A549 (cell line): ENCODE data around the gene ADGRF3. TPM values are rescaled to one million over a fixed set of nuclear protein-coding genes. Genes with fewer than 3 reads are reported as not detected.
"Not testable (repeated sequence)": the region's sequence is repeated elsewhere in the genome, so short reads cannot be mapped to it uniquely, and the experiment has no call there.

Experiments
- ATAC-seq, 2 experiments: fragments of 200-7000 bp in 1 of 2; fragments of >200 bp in 1 of 2; cut with Nextera tagmentation in 1 of 2; cut with Tn5 transposase in 1 of 2; 3 replicates each; pipeline versions ENCODE4 v1.8.0 to v1.9.1; 2018 to 2020; ENCODE audit warnings: mild to moderate bottlenecking in 1 of 2, moderate library complexity in 1 of 2
- CTCF ChIA-PET: fragments of 300-600 bp; sonication (Branson Sonifier 250); formaldehyde crosslinking; extraction: SDS; loops from one replicate; lab custom pipeline; 2021; ENCODE audit warnings: antibody characterized with exemption, inconsistent platforms; lab: Yijun Ruan, JAX
- POLR2A ChIA-PET: fragments of 350-600 bp; formaldehyde crosslinking; extraction: SDS; loops from one replicate; lab custom pipeline; 2021; ENCODE audit warnings: antibody characterized with exemption, inconsistent platforms; lab: Yijun Ruan, JAX
- DNase-seq, 2 experiments: peaks; one replicate each; pipeline versions ENCODE4 v3.0.0 to v3.0.0-alpha.2; 2011 to 2016; ENCODE audit warnings: low read depth in 1 of 2, low spot score in 1 of 2
- FAIRE-seq: peaks from 2 replicates; lab custom pipeline; 2011; peaks lifted over from hg19 to GRCh38; lab: Jason Lieb, UNC
- H3K27ac ChIP-seq, 2 experiments: fragments of >200 bp; sonication (Bioruptor Twin); formaldehyde crosslinking; 3 replicates each; pipeline ENCODE4 v1.5.1; 2016 to 2017
- H3K4me1 ChIP-seq: fragments of >200 bp; sonication (Bioruptor Twin); formaldehyde crosslinking; 3 replicates; pipeline ENCODE4 v1.6.1; 2016
- H3K4me2 ChIP-seq: fragments of >200 bp; sonication (Bioruptor Twin); formaldehyde crosslinking; 3 replicates; pipeline ENCODE4 v1.6.1; 2016
- H3K4me3 ChIP-seq: fragments of >200 bp; sonication (Bioruptor Twin); formaldehyde crosslinking; 3 replicates; pipeline ENCODE4 v1.5.1; 2016
- H3K9me3 ChIP-seq: fragments of >200 bp; sonication (Bioruptor Twin); formaldehyde crosslinking; 3 replicates; pipeline ENCODE4 v1.6.1; 2016
- CHD2 ChIP-seq: fragments of 150-350 bp; IDR thresholded peaks from 2 replicates; pipeline ENCODE4 v1.6.1; 2014; ENCODE audit warnings: low read length; ENCODE audit not compliant: partially characterized antibody
- CHD4 ChIP-seq: fragments of 200-600 bp; sonication (generic); IDR thresholded peaks from 2 replicates; pipeline ENCODE4 v1.6.1; 2016; ENCODE audit warnings: antibody characterized with exemption, mild to moderate bottlenecking, borderline replicate concordance
- ELK1 ChIP-seq: fragments of 150-350 bp; IDR thresholded peaks from 2 replicates; pipeline ENCODE4 v1.6.1; 2014; ENCODE audit warnings: low read depth, mild to moderate bottlenecking, low read length
- FOSB ChIP-seq: fragments of 250-450 bp; sonication (Bioruptor Pico); IDR thresholded peaks from 2 replicates; pipeline ENCODE4 v1.5.0; 2020; ENCODE audit warnings: mild to moderate bottlenecking, moderate library complexity
- HDAC2 ChIP-seq: fragments of 200-600 bp; sonication (generic); IDR thresholded peaks from 2 replicates; pipeline ENCODE4 v1.6.1; 2016
- HES2 ChIP-seq: fragments of >200 bp; sonication (Bioruptor Twin); formaldehyde crosslinking; IDR thresholded peaks from 2 replicates; pipeline ENCODE4 v1.6.1; 2016
- JUN ChIP-seq, 2 experiments: fragments of >200 bp; sonication (Bioruptor Twin); formaldehyde crosslinking; IDR thresholded peaks; 2 replicates in 1 of 2; 3 replicates in 1 of 2; pipeline ENCODE4 v1.6.1; 2016 to 2017
- KDM1A ChIP-seq: fragments of 200-600 bp; sonication (generic); IDR thresholded peaks from 2 replicates; pipeline ENCODE4 v1.6.1; 2016; ENCODE audit warnings: low read depth, mild to moderate bottlenecking
- MYC ChIP-seq: IDR thresholded peaks from 2 replicates; pipeline ENCODE4 v1.6.1; 2012; ENCODE audit warnings: mild to moderate bottlenecking, inconsistent platforms, low read length, improper control_type of control experiment, borderline replicate concordance
- SMC3 ChIP-seq: fragments of >200 bp; sonication (Bioruptor Twin); formaldehyde crosslinking; IDR thresholded peaks from 3 replicates; pipeline ENCODE4 v1.6.1; 2018; ENCODE audit warnings: inconsistent platforms
- ZNF302 ChIP-seq: fragments of 250-450 bp; sonication (Bioruptor Pico); IDR thresholded peaks from 2 replicates; pipeline ENCODE4 v1.9.0; 2021; ENCODE audit warnings: inconsistent platforms, mild to moderate bottlenecking, moderate library complexity
- WGBS: methylation state at CpG from one replicate; pipeline ENCODE4 v1.1.6; 2017; ENCODE audit errors: missing lambda C conversion rate; 5-methylcytosine and 5-hydroxymethylcytosine counted together
- polyA plus RNA-seq, 4 experiments: library from polyadenylated mRNA; depleted of rRNA in 3 of 4; stranded (reverse); fragments of >200 nt; fragmentation: RNase III in 1 of 4; extraction: RNeasy Plus Mini Kit Qiagen cat#74134 plus additional on column Dnase treatment in 1 of 4; gene quantifications; 2 replicates in 3 of 4; 3 replicates in 1 of 4; pipeline ENCODE4 v1.2.3, GENCODE V29; 2011 to 2017
- TF ChIP-seq, protein P1 (sequence below): fragments of 450-650 bp; IDR thresholded peaks from 2 replicates; pipeline ENCODE4 v1.6.1; 2014; ENCODE audit warnings: antibody characterized with exemption

Gene ADGRF3
- polyA plus RNA-seq, 2 of the 4 experiments (the other 2 are of a cell fraction) = 0.12 to 0.21 TPM

DNA sequence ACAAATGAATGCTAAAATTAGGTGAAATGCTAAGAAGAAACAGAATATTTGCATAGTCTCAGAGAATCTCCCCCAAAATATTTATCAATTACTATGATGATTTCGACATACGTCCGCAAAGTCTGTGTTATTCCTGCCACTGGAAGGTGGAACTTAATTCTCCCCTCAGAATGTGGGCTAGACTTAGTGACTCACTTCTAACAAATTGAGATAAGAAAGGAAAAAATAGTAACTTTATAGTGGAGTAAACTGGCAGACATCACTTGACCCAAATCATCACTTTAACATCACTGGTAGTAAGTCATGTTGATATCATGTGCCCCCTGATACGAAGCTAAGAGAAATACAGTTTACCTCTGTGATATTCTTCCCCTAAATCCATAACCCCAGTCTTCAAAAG lies 78.4 kb downstream of the ADGRF3 start:
- no peak for DNase-seq
- Histone ChIP-seq H3K4me1 (peaks cover 3% of the 10 kb centered on the region; the same call in 2 of the 3 replicates), H3K27ac (no peak overlapping the region), H3K9me3 (no peaks in the 10 kb centered on the region), H3K4me2 (no peak overlapping the region), H3K4me3 (no peak overlapping the region)
- FAIRE-seq = no peak
- ChIA-PET POLR2A (no interaction called here), CTCF (interaction anchor here (0.9 kb wide), 1 partner anchor 50 kb away, joined by 4 read pairs; no protein-coding TSS in a partner anchor)
- no peak for ATAC-seq
- TF ChIP-seq CHD2 (no peak), KDM1A (no peak), MYC (no peak), CHD4 (no peak), ZNF302 (CRISPR knock-in tag) (no peak), FOSB (no peak), ELK1 (no peak), HES2 (no peak), JUN (IDR thresholded peaks at IDR 0.05) (no peak), SMC3 (no peak), HDAC2 (no peak)
- TF ChIP-seq, protein P1, sequence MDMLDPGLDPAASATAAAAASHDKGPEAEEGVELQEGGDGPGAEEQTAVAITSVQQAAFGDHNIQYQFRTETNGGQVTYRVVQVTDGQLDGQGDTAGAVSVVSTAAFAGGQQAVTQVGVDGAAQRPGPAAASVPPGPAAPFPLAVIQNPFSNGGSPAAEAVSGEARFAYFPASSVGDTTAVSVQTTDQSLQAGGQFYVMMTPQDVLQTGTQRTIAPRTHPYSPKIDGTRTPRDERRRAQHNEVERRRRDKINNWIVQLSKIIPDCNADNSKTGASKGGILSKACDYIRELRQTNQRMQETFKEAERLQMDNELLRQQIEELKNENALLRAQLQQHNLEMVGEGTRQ = no peak
- 90% methylated on average over 4 of the region's 4 CpGs for WGBS

- H3K9me3 ChIP-seq, H3K4me2 ChIP-seq, DNase-seq, FAIRE-seq, H3K4me1 ChIP-seq, ATAC-seq, H3K27ac ChIP-seq, H3K4me3 ChIP-seq, POLR2A ChIA-PET: not testable (repeated sequence)
- CTCF ChIA-PET = interaction anchor here (1.1 to 1.9 kb wide), 2 partner anchors 11 to 12 kb away, joined by 3 to 4 read pairs; no protein-coding TSS in a partner anchor
- 78% methylated on average over 8 of the region's 8 CpGs for WGBS
Observed at GRCh38 chr2:26258836-26259235, 87.8 kb downstream of the ADGRF3 start.

Other genes starting within 250 kb of the ADGRF3 start
- 5.1 and 6.6 TPM in 2 replicates for gene GAREM2, start 173.7 kb downstream of the ADGRF3 start, polyA plus RNA-seq (2011; rRNA removed)
- 4.5 to 5.9 TPM (median 5.6 TPM) in 3 replicates for gene GAREM2, start 173.7 kb downstream of the ADGRF3 start, polyA plus RNA-seq (2017; fragmentation: RNase III; extraction: RNeasy Plus Mini Kit Qiagen cat#74134 plus additional on column Dnase treatment)
- gene HADHA, start 102.2 kb downstream of the ADGRF3 start, polyA plus RNA-seq (2011; rRNA removed) = 161 and 174 TPM in 2 replicates
- gene HADHA, start 102.2 kb downstream of the ADGRF3 start, polyA plus RNA-seq (2017; fragmentation: RNase III; extraction: RNeasy Plus Mini Kit Qiagen cat#74134 plus additional on column Dnase treatment) = 122 to 123 TPM (median 122 TPM) in 3 replicates
- 161 and 173 TPM in 2 replicates for gene HADHB, start 101.8 kb downstream of the ADGRF3 start, polyA plus RNA-seq (2011; rRNA removed)
- gene HADHB, start 101.8 kb downstream of the ADGRF3 start, polyA plus RNA-seq (2017; fragmentation: RNase III; extraction: RNeasy Plus Mini Kit Qiagen cat#74134 plus additional on column Dnase treatment) = 93.1 to 102 TPM (median 95.4 TPM) in 3 replicates
- gene SELENOI, start 646 bp downstream of the ADGRF3 start, polyA plus RNA-seq (2011; rRNA removed) = 30.5 and 38.7 TPM in 2 replicates
- 16.4 to 18.2 TPM (median 17.9 TPM) in 3 replicates for gene SELENOI, start 646 bp downstream of the ADGRF3 start, polyA plus RNA-seq (2017; fragmentation: RNase III; extraction: RNeasy Plus Mini Kit Qiagen cat#74134 plus additional on column Dnase treatment)
- gene DRC1, start 55.1 kb upstream of the ADGRF3 start, polyA plus RNA-seq (2011; rRNA removed) = 0.16 and 0.39 TPM in 2 replicates
- gene DRC1, start 55.1 kb upstream of the ADGRF3 start, polyA plus RNA-seq (2017; fragmentation: RNase III; extraction: RNeasy Plus Mini Kit Qiagen cat#74134 plus additional on column Dnase treatment) = 0.05 to 0.21 TPM (median 0.07 TPM) in 3 replicates
- gene OTOF, start 131.3 kb upstream of the ADGRF3 start, polyA plus RNA-seq (2011; rRNA removed) = 0.13 and 0.22 TPM in 2 replicates
- 0.05 to 0.18 TPM (median 0.08 TPM) in 3 replicates for gene OTOF, start 131.3 kb upstream of the ADGRF3 start, polyA plus RNA-seq (2017; fragmentation: RNase III; extraction: RNeasy Plus Mini Kit Qiagen cat#74134 plus additional on column Dnase treatment)